H1 (cell line): ENCODE results near the gene NMT2. TPM values are rescaled to one million over a fixed set of nuclear protein-coding genes. Genes with fewer than 3 reads are reported as not detected.

ENCODE experiments used
- CBX8 ChIP-seq: fragments of 300-800, 300-1000 bp; sonication (generic); IDR thresholded peaks from 2 replicates; pipeline ENCODE4 v1.7.1; 2016; ENCODE audit warnings: low read depth, low read length, borderline replicate concordance
- EZH2 ChIP-seq: fragments of 200-600 bp; sonication (generic); IDR thresholded peaks from 2 replicates; pipeline ENCODE4 v1.7.1; 2012; ENCODE audit warnings: low read depth, mild to moderate bottlenecking, moderate library complexity, low read length, inconsistent platforms; ENCODE audit not compliant: severe bottlenecking
- GABPA ChIP-seq: IDR thresholded peaks from 2 replicates; pipeline ENCODE4 v1.6.1; 2011; ENCODE audit warnings: mild to moderate bottlenecking, low read length, moderate library complexity, borderline replicate concordance; ENCODE audit not compliant: insufficient read depth
- PHF8 ChIP-seq: fragments of 200-600 bp; sonication (generic); conservative IDR thresholded peaks from 2 replicates; pipeline ENCODE4 v1.7.1; 2012; ENCODE audit warnings: low read depth, mild to moderate bottlenecking, inconsistent platforms, low read length, moderate library complexity
- POLR2A ChIP-seq, 2 experiments: IDR thresholded peaks; 1 replicate in 1 of 2; 2 replicates in 1 of 2; pipeline ENCODE4 v1.6.1; 2011; ENCODE audit warnings: low read depth in 2 of 2, low read length in 2 of 2, mild to moderate bottlenecking in 2 of 2; ENCODE audit errors: control extremely low read depth in 1 of 2
- POLR2AphosphoS5 ChIP-seq: IDR thresholded peaks from 2 replicates; pipeline ENCODE4 v1.6.1; 2011; ENCODE audit warnings: low read depth, low read length
- RBBP5 ChIP-seq: IDR thresholded peaks from 2 replicates; pipeline ENCODE4 v1.7.1; 2012; ENCODE audit warnings: low read depth, mild to moderate bottlenecking, inconsistent platforms, low read length, moderate library complexity, borderline replicate concordance
- RXRA ChIP-seq: IDR thresholded peaks from 2 replicates; pipeline ENCODE4 v1.6.1; 2011; ENCODE audit warnings: low read depth, mild to moderate bottlenecking, low read length, moderate library complexity; ENCODE audit not compliant: insufficient read depth
- SIN3A ChIP-seq, 2 experiments: IDR thresholded peaks in 1 of 2; conservative IDR thresholded peaks in 1 of 2; 2 replicates each; pipeline ENCODE4 v1.6.1; 2011 to 2012; ENCODE audit warnings: low read length in 2 of 2, improper control_type of control experiment in 1 of 2, low read depth in 1 of 2, mild to moderate bottlenecking in 1 of 2
- SIRT6 ChIP-seq: IDR thresholded peaks from one replicate; pipeline ENCODE4 v1.7.1; 2012; ENCODE audit warnings: low read length, inconsistent platforms
- SP1 ChIP-seq: IDR thresholded peaks from 2 replicates; pipeline ENCODE4 v1.6.1; 2011; ENCODE audit warnings: low read depth, low read length
- TAF1 ChIP-seq: IDR thresholded peaks from 2 replicates; pipeline ENCODE4 v1.6.1; 2011; ENCODE audit warnings: mild to moderate bottlenecking, low read depth, low read length
- TAF7 ChIP-seq: optimal IDR thresholded peaks from 2 replicates; pipeline ENCODE3; 2011; ENCODE audit warnings: low read depth, mild to moderate bottlenecking, inconsistent platforms, low read length, moderate library complexity, borderline replicate concordance
- TCF12 ChIP-seq: IDR thresholded peaks from 2 replicates; pipeline ENCODE4 v1.6.1; 2011; ENCODE audit warnings: low read depth, mild to moderate bottlenecking, low read length
- YY1 ChIP-seq: IDR thresholded peaks from 2 replicates; pipeline ENCODE4 v1.6.1; 2011; ENCODE audit warnings: low read depth, mild to moderate bottlenecking, low read length
- polyA plus RNA-seq, 7 experiments: library from polyadenylated mRNA; depleted of rRNA in 3 of 7; stranded (reverse) in 5 of 7; unstranded in 2 of 7; fragments of >200 nt in 5 of 7; fragments of 200-250 nt in 2 of 7; gene quantifications; 1 replicate in 5 of 7; 2 replicates in 1 of 7; 4 replicates in 1 of 7; pipeline versions ENCODE4 v1.2.1 to v1.2.3, GENCODE V29; 2011 to 2013; ENCODE audit warnings: missing spikeins in 2 of 7, mixed read lengths in 2 of 7
- total RNA-seq: library from RNA; stranded (reverse); fragmentation: NEBNext Ultra II Directional; extraction: Animal tissue kit (Norgen Biotek cat#: 25700); gene quantifications from 2 replicates; pipeline ENCODE4 v1.2.1, GENCODE V29; 2021
- TF ChIP-seq, protein P1 (sequence below): IDR thresholded peaks from 2 replicates; pipeline ENCODE4 v1.6.1; 2011; ENCODE audit warnings: low read length, improper control_type of control experiment
- TF ChIP-seq, protein P2 (sequence below): IDR thresholded peaks from 2 replicates; pipeline ENCODE4 v1.6.1; 2012; ENCODE audit warnings: inconsistent platforms
- TF ChIP-seq, protein P3 (sequence below), 3 experiments: IDR thresholded peaks; 1 replicate in 2 of 3; 2 replicates in 1 of 3; pipeline versions ENCODE4 v1.5.1 to v1.6.1; 2011; ENCODE audit warnings: low read length in 3 of 3, mild to moderate bottlenecking in 3 of 3, inconsistent platforms in 2 of 3, low read depth in 1 of 3, moderate library complexity in 1 of 3; ENCODE audit not compliant: insufficient read depth in 1 of 3; ENCODE audit errors: control extremely low read depth in 1 of 3
- TF ChIP-seq, protein P4 (sequence below): IDR thresholded peaks from 2 replicates; pipeline ENCODE4 v1.6.1; 2012; ENCODE audit warnings: low read length, inconsistent platforms

Gene NMT2
- total and polyA plus RNA-seq, 2 of the 8 experiments (the other 6 are each of a cell fraction or from before 2014, with no cell fraction given): 4.4 to 15.4 TPM

DNA sequence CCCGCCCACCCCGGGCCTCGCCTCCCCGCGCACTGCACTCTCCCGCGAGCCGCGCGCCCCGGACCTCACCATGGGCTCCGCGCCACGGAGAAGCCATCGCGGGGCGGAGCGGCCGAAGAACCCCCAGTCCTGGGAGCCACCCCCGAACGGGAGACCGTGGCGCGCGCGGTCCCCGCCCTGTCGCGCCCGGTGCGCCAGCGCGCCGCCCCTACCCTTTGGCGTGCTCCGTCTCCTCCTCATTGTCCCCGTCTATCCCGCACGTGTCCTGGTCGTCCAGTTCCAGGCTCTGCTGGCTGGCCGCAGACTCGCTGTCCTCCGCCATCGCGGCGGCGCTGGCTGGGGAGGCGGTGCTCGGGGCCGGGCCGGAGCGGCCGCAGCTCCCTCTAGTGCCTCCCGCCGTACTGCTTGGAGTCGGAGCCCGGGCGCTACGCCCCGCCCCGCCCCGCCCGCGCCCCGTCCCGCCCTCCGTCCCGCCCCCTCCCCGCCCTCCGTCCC lies at the start of gene NMT2 (continued):
- TF ChIP-seq, protein P1, sequence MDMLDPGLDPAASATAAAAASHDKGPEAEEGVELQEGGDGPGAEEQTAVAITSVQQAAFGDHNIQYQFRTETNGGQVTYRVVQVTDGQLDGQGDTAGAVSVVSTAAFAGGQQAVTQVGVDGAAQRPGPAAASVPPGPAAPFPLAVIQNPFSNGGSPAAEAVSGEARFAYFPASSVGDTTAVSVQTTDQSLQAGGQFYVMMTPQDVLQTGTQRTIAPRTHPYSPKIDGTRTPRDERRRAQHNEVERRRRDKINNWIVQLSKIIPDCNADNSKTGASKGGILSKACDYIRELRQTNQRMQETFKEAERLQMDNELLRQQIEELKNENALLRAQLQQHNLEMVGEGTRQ: peak; percentile 23; the same call in 1 of the 2 replicates
- TF ChIP-seq, protein P2, sequence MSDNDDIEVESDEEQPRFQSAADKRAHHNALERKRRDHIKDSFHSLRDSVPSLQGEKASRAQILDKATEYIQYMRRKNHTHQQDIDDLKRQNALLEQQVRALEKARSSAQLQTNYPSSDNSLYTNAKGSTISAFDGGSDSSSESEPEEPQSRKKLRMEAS: peak; percentile 94
- TF ChIP-seq POLR2AphosphoS5 (peak; percentile 89), POLR2A (IDR thresholded peaks at IDR 0.05; ENCODE audit: control extremely low read depth in 1 of 2, low read depth in 2 of 2, low read length in 2 of 2) (peak; percentile 55 to 86), SIN3A (conservative IDR thresholded peaks at IDR 0.05 in 1 of 2, IDR thresholded peaks at IDR 0.05 in 1 of 2; ENCODE audit: low read depth in 1 of 2, low read length in 2 of 2) (peak in 1 of 2 experiments; percentile 61; a peak in 2 of 4 replicates), EZH2 (no peak), SIRT6 (no peak), TAF7 (peak; percentile 70), YY1 (peak; percentile 88), TCF12 (no peak), SP1 (0 out of 2 replicates have a peak, but pooled peaks have one; percentile 11), CBX8 (no peak), PHF8 (peak; percentile 71), GABPA (no peak), TAF1 (peak; percentile 83), RBBP5 (peak; percentile 63), RXRA (no peak)
- TF ChIP-seq, protein P3, sequence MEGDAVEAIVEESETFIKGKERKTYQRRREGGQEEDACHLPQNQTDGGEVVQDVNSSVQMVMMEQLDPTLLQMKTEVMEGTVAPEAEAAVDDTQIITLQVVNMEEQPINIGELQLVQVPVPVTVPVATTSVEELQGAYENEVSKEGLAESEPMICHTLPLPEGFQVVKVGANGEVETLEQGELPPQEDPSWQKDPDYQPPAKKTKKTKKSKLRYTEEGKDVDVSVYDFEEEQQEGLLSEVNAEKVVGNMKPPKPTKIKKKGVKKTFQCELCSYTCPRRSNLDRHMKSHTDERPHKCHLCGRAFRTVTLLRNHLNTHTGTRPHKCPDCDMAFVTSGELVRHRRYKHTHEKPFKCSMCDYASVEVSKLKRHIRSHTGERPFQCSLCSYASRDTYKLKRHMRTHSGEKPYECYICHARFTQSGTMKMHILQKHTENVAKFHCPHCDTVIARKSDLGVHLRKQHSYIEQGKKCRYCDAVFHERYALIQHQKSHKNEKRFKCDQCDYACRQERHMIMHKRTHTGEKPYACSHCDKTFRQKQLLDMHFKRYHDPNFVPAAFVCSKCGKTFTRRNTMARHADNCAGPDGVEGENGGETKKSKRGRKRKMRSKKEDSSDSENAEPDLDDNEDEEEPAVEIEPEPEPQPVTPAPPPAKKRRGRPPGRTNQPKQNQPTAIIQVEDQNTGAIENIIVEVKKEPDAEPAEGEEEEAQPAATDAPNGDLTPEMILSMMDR (IDR thresholded peaks at IDR 0.05; ENCODE audit: control extremely low read depth in 1 of 3, insufficient read depth in 1 of 3, low read depth in 1 of 3, low read length in 3 of 3): peak; percentile 32 to 46 (median 40)
- TF ChIP-seq, protein P4, sequence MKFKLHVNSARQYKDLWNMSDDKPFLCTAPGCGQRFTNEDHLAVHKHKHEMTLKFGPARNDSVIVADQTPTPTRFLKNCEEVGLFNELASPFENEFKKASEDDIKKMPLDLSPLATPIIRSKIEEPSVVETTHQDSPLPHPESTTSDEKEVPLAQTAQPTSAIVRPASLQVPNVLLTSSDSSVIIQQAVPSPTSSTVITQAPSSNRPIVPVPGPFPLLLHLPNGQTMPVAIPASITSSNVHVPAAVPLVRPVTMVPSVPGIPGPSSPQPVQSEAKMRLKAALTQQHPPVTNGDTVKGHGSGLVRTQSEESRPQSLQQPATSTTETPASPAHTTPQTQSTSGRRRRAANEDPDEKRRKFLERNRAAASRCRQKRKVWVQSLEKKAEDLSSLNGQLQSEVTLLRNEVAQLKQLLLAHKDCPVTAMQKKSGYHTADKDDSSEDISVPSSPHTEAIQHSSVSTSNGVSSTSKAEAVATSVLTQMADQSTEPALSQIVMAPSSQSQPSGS: no peak
